Colonic mucosa (tissue), 4 donors: Measurements from ENCODE around the gene SIRPG. TPM values are rescaled to one million over a fixed set of nuclear protein-coding genes. Genes with fewer than 3 reads are reported as not detected.

ENCODE experiments used
- DNase-seq: peaks from one replicate; pipeline ENCODE4 v3.0.0-alpha.2; 2020
- H3K27ac ChIP-seq: fragments of 200-600 bp; one replicate; pipeline ENCODE4 v1.8.0; 2021
- H3K27me3 ChIP-seq: fragments of 200-600 bp; one replicate; pipeline ENCODE4 v1.8.0; 2021
- H3K36me3 ChIP-seq: fragments of 200-600 bp; one replicate; pipeline ENCODE4 v1.8.0; 2021
- H3K4me1 ChIP-seq: fragments of 200-600 bp; one replicate; pipeline ENCODE4 v1.8.0; 2021; ENCODE audit warnings: mild to moderate bottlenecking
- H3K4me3 ChIP-seq: fragments of 200-600 bp; one replicate; pipeline ENCODE4 v1.8.0; 2021
- H3K9ac ChIP-seq, 2 donors: one replicate each; pipeline ENCODE4 v1.7.0; 2013; ENCODE audit warnings: control low read depth in 2 of 2, low read depth in 2 of 2, low read length in 2 of 2
- H3K9me3 ChIP-seq: fragments of 200-600 bp; one replicate; pipeline ENCODE4 v1.8.0; 2021
- intact Hi-C: fragments of 100-400 bp; cut with DNase I; formaldehyde crosslinking; loops from one replicate; pipeline ENCODE4 v1.14.1; 2022
- total RNA-seq, 2 donors: library from RNA; stranded (reverse); fragmentation: NEBNext Ultra II Directional in 1 of 2; extraction: Animal tissue kit (Norgen Biotek cat#: 25700) in 1 of 2; gene quantifications; one replicate each; pipeline ENCODE4 v1.2.1, GENCODE V29; 2021
- TF ChIP-seq, protein P1 (sequence below): fragments of 200-600 bp; IDR thresholded peaks from one replicate; pipeline ENCODE4 v1.8.0; 2022; ENCODE audit warnings: antibody characterized with exemption, mild to moderate bottlenecking
- donor health status: healthy.
- donor health status: DM: no; HTN: no; CAD: no.
- donor health status: DM: no; HTN: no; CAD: no.

The SIRPG gene
- total RNA-seq, 2 donors from 2014 or later, result 0.61 to 0.69 TPM

- TF ChIP-seq, protein P1, sequence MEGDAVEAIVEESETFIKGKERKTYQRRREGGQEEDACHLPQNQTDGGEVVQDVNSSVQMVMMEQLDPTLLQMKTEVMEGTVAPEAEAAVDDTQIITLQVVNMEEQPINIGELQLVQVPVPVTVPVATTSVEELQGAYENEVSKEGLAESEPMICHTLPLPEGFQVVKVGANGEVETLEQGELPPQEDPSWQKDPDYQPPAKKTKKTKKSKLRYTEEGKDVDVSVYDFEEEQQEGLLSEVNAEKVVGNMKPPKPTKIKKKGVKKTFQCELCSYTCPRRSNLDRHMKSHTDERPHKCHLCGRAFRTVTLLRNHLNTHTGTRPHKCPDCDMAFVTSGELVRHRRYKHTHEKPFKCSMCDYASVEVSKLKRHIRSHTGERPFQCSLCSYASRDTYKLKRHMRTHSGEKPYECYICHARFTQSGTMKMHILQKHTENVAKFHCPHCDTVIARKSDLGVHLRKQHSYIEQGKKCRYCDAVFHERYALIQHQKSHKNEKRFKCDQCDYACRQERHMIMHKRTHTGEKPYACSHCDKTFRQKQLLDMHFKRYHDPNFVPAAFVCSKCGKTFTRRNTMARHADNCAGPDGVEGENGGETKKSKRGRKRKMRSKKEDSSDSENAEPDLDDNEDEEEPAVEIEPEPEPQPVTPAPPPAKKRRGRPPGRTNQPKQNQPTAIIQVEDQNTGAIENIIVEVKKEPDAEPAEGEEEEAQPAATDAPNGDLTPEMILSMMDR, result no peak
- Histone ChIP-seq H3K4me1 (no peaks in the 10 kb centered on the region), H3K9ac (no peak overlapping the region), H3K36me3 (no peaks in the 10 kb centered on the region), H3K4me3 (no peak overlapping the region), H3K9me3 (no peaks in the 10 kb centered on the region), H3K27me3 (no peaks in the 10 kb centered on the region), H3K27ac (no peak overlapping the region)
- no peak for DNase-seq
- intact Hi-C loops, result no loop called here
Observed at GRCh38 chr20:1623501-1624205, 33.9 kb downstream of the SIRPG start.

- intact Hi-C loops, result no loop called here
- Histone ChIP-seq H3K9ac (no peak overlapping the region), H3K9me3 (no peaks in the 10 kb centered on the region), H3K27me3 (no peaks in the 10 kb centered on the region), H3K27ac (no peak overlapping the region), H3K4me1 (no peaks in the 10 kb centered on the region), H3K36me3 (no peaks in the 10 kb centered on the region), H3K4me3 (no peak overlapping the region)
- DNase-seq, result no peak
- TF ChIP-seq, protein P1, result no peak
Observed at GRCh38 chr20:1622450-1622849, 35.1 kb downstream of the SIRPG start.

GRCh38 chr20:1621316-1621715 is 36.3 kb downstream of the SIRPG start:
- Histone ChIP-seq H3K27ac (no peak overlapping the region), H3K36me3 (no peaks in the 10 kb centered on the region), H3K4me3 (no peak overlapping the region), H3K9me3 (no peaks in the 10 kb centered on the region), H3K9ac (no peak overlapping the region), H3K27me3 (no peaks in the 10 kb centered on the region), H3K4me1 (no peaks in the 10 kb centered on the region)
- DNase-seq, result no peak
- intact Hi-C loops, result no loop called here
- TF ChIP-seq, protein P1, result no peak

GRCh38 chr20:1619861-1620444 is 37.6 kb downstream of the SIRPG start, which contains the start of gene SIRPB1:
SIRPB1 (minus strand) TSS chr20:1620009; CDS start chr20:1619944, 65 bp downstream.
- Histone ChIP-seq H3K4me1 (no peaks in the 10 kb centered on the region), H3K4me3 (no peak within 1 kb of the TSS), H3K9ac (no peak within 1 kb of the TSS), H3K9me3 (no peaks in the 10 kb centered on the region), H3K36me3 (no peaks in the 10 kb centered on the region), H3K27me3 (no peaks in the 10 kb centered on the region), H3K27ac (no peak within 1 kb of the TSS)
- TF ChIP-seq, protein P1, result no peak
- no peak for DNase-seq
- intact Hi-C loops, result no loop called here

DNA sequence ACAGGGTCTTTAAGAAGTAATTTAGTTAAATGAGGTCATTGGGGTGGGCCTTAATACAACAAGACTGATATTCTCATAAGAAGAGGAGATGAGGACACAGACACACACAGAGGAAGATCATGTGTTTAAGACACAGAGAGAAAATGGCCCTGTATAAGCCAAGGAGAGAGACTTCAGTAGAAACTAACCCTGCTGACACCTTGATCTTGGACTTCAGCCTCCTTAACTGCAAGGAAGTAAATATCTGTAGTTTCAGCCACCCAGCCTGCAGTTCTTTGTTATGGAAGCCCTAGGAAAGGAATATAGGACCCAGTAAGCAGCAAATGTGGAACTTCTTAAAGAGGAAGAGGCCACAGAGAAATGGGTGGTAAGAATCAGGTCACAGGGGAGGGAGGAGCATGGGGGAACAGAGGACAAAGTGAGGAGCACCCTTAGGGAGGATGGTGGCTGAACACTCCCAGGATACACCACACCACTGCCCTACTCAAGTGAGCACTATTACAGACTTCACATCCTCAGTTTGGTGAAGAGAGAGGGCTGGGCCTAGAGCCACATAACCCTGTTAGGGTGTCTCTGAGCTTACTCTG is 38.5 kb downstream of the SIRPG start:
- H3K9ac ChIP-seq, result no peak overlapping the region
- DNase-seq, result no peak
- no peak overlapping the region for H3K4me3 ChIP-seq
- H3K27ac ChIP-seq, result no peak overlapping the region
- no peaks in the 10 kb centered on the region for H3K9me3 ChIP-seq
- TF ChIP-seq, protein P1, result no peak
- H3K27me3 ChIP-seq, result no peaks in the 10 kb centered on the region
- no peaks in the 10 kb centered on the region for H3K4me1 ChIP-seq
- intact Hi-C loops, result no loop called here
- H3K36me3 ChIP-seq, result no peaks in the 10 kb centered on the region
